C4-2B (cell line): ENCODE results near the gene NR3C1.

Source experiments
- ZFX ChIP-seq: fragments of 450-650 bp; IDR thresholded peaks from 2 replicates; pipeline ENCODE4 v1.6.1; 2017
- TF ChIP-seq, protein P1 (sequence below): fragments of 450-650 bp; conservative IDR thresholded peaks from 2 replicates; pipeline ENCODE4 v1.5.1; 2017; ENCODE audit warnings: mild to moderate bottlenecking

DNA sequence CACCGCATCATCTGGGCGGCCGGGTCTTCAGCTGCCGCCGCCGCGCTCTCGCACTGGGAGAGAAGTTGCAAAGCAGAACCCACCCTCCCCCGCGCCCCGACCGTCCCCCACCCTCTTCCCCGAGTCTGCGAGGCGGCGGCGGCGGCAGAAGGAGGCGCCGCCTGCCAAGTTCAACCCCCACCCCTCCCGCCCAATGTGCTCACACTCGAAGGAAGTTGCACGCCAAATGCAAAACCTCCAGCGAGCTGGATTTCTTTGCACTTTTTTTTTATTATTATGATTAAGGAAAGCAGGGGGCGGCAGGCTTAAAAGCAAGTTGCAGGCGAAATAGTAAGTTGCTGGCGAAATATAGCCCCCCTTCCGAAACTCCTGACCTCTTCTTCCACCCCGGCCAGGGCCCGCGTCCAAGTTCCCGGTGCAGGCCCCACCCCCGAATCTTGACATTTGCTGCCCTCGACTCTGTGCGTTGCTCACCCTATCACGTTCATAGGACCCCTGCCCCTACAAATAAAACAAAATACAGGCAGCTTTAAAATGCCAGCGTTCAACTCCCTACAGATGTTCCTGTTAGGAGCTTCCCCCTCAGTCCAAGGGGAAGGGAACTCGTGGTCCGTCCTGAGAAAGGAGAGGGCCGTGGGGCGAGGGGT is 1.1 kb upstream of the NR3C1 start:
- TF ChIP-seq, protein P1, sequence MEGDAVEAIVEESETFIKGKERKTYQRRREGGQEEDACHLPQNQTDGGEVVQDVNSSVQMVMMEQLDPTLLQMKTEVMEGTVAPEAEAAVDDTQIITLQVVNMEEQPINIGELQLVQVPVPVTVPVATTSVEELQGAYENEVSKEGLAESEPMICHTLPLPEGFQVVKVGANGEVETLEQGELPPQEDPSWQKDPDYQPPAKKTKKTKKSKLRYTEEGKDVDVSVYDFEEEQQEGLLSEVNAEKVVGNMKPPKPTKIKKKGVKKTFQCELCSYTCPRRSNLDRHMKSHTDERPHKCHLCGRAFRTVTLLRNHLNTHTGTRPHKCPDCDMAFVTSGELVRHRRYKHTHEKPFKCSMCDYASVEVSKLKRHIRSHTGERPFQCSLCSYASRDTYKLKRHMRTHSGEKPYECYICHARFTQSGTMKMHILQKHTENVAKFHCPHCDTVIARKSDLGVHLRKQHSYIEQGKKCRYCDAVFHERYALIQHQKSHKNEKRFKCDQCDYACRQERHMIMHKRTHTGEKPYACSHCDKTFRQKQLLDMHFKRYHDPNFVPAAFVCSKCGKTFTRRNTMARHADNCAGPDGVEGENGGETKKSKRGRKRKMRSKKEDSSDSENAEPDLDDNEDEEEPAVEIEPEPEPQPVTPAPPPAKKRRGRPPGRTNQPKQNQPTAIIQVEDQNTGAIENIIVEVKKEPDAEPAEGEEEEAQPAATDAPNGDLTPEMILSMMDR, result no peak
- TF ChIP-seq ZFX, result no peak
